DMS 273 (cell line): ENCODE results near the gene LDB2.

Source experiments
- DNase-seq: peaks from one replicate; lab custom pipeline; 2025; ENCODE audit not compliant: unreplicated experiment; lab: John Stamatoyannopoulos, UW

The LDB2 gene

DNA sequence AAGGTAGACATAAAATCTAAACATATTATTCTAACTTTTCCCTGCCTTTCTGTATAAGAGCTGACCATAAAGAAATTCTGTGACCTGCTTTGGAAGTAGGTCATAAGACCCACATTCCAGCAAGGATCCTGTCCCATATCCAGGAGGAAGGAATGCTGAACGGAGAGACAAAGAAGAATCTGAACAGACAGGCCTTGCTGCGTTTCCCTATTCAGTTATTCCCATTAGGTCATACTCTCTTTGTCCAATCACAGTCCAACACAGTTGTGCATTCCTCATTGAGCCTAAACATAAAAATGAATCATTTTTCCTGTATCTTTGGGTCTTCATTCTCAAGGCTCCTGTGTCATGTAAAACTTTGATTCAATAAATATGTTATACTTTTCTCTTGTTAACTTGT lies 384.6 kb downstream of the LDB2 start:
- DNase-seq: no peak

DNA sequence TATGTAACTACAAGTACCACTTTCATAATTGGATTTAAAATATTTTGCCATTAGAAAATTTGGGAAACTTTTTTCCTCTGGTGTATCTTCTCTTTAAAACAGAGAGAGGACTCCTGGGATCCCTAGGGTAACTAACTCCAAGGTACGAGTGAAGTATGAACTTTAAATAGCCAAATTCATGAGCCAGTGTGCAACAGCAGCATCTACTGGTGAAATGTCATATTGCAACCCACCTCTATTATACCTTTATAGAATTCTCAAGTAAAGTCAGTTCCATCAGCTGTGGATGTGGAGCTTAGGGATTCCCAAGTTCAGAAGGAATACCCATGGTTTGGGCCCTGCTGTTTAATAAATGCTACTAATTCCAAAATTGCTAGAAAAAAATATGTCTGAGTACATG lies 389.5 kb downstream of the LDB2 start:
- DNase-seq: peak; percentile 11

- DNase-seq: peak; percentile 6
Observed at GRCh38 chr4:16505726-16506125, 392.7 kb downstream of the LDB2 start.

DNA sequence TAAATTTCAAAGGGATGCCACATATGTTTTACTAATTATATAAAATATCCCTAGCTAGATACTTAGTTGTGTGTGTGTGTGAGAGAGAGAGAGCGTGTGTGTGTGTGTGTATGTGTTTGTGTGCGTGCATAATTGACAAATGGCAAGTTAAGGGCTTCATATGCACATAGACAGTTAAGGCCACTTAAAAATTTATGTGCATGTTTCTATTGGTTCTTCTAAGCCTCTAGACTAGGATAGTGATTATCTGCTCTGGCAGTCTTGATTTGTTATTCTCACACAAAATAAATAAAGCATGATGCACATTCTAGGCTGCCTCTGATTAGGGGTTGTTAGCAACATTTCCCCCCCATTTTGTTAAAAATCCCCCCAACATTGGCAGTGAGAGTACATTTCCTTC lies 393.2 kb downstream of the LDB2 start:
- no peak for DNase-seq

- peak; percentile 68 for DNase-seq
Observed at GRCh38 chr4:16503421-16504100, 394.9 kb downstream of the LDB2 start.

DNA sequence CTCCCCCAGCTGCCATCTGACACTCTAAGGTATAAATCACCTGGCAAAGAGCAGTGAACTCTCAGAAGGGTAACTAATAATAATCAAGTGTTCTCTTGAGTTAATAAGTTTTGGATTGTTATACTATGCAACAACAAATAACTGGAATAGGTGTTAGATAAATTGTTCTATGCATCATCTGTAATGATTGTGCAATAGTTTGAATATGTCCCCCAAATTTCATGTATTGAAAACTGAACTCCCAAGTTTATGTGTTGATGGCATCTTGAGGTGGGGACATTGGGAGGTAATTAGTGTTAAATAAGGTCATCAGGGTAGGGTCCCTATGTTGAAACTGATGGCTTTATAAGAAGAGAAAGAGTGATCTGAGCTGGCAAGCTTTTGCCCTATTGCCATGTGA lies 399.5 kb downstream of the LDB2 start:
- DNase-seq: no peak

DNA sequence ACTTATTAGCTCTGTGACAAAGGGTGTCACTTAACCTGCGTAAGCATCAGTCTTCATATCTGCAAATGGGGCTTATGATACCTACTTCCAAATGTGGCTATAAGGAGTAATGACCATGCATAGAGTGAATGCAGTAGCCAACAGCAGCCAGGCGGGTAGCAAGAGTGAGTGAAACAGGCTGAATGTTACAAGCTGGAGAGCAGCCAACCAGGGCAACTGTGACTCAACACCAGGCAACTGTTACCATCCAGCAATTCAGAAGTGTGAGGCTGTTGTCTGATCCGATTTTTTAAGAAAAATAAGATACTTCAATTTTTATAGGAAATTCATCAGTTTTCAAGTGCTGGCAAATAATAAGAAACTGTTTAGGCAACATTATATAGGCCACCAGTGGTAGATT lies 401.9 kb downstream of the LDB2 start:
- peak; percentile 30 for DNase-seq

DNA sequence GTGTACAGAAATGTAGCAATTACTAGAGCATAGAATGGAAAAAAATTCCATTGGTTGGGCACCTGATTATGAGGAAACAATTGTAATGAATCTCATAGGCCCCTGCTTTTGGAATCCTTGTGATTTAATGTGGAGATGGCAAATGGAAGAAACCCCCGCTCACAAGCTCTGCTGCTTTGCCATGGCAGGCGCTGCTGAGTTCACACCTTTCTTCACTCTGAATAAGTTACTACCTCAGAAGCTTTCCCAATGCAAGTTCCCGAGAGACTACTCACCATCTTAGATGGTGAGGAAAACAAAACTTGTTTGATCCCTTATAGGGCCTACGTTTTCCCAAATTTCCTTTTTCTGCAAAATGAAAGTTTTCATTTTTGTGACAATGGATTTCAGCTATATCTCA lies 405.6 kb downstream of the LDB2 start:
- DNase-seq: no peak

DNA sequence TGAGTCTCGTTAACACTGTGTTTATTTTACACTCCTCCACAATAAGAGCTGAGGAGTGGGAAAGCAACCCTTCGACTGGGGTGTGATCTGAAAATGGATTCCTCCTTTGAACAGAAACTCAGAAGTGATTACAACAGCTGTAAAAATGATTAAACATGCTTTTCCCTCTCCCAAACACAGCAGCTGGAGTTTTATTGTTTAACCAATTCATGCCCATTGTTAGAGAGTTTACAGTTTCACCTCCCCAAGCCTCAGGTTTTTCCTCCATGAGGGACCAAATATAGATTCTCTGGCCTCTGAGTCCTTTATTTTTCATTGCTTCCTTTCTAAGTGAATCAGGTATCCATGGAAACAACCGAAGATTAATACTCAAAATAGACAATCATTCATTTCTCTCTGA lies 409.2 kb downstream of the LDB2 start:
- no peak for DNase-seq

DNA sequence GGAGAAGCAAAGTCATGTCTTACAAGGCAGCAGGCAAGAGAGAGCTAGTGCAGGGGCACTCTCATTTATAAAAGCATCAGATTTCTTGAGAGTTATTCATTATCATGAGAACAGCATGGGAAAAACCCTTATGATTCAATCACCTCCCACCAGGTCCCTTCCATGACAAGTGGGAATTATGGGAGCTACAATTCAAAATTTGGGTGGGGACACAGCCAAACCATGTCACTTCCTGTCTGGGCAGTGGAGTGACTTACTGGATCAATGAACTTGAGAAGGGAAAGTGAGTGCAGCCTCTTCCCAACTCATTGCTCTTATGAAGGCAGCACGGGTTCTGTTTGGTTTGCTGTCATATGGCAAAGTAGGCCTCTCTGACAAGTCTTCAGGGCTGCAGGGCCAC lies 410.4 kb downstream of the LDB2 start:
- no peak for DNase-seq

- DNase-seq: no peak
Observed at GRCh38 chr4:16484711-16485110, 413.7 kb downstream of the LDB2 start.

- no peak for DNase-seq
Observed at GRCh38 chr4:16483540-16483939, 414.9 kb downstream of the LDB2 start.

- DNase-seq: no peak
Observed at GRCh38 chr4:16480011-16480410, 418.4 kb downstream of the LDB2 start.

GRCh38 chr4:16472537-16472936 lies 425.9 kb downstream of the LDB2 start:
- DNase-seq: no peak

GRCh38 chr4:16467061-16467460 lies 431.4 kb downstream of the LDB2 start:
- no peak for DNase-seq

DNA sequence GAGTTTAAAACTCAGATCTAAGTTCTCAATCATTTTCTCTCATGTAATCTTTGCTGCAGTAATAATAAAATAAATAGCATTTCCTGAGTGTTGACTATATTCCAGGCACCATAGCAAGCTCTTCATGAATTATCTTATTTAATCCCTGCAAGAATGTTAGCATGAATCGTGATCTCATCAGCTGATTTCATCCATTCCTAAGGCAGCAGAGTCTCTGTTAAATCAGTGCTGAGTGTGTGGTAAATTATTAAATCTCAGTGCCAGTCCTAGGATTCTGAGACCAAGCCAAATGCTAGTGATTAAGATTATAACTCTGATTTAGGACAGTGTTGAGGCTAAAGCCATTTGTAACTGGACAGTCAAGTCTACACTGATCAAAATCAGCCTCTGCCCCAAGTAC lies 431.9 kb downstream of the LDB2 start:
- DNase-seq: no peak

GRCh38 chr4:16464651-16465050 lies 433.8 kb downstream of the LDB2 start:
- no peak for DNase-seq

- no peak for DNase-seq
Observed at GRCh38 chr4:16462656-16463055, 435.8 kb downstream of the LDB2 start.

DNA sequence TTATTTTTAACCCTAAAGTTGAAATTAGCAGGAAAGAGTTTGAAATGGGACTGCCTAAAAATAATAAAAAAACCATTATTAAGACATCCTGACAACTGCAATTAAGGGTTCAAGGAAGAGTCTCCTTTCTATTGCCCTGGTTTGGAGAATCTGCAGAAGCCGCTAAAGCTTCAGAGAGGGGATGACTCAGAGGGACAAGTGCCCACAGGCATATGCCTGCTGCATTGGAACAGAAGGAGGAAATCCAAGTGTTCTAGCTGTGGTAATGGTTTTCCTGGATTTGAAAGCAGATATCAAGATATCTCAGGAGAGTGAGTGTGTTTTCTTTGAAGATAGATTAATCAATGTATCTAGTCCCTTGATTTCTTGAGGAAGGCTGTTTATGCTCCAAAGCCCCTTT lies 437.1 kb downstream of the LDB2 start:
- DNase-seq: peak; percentile 1

DNA sequence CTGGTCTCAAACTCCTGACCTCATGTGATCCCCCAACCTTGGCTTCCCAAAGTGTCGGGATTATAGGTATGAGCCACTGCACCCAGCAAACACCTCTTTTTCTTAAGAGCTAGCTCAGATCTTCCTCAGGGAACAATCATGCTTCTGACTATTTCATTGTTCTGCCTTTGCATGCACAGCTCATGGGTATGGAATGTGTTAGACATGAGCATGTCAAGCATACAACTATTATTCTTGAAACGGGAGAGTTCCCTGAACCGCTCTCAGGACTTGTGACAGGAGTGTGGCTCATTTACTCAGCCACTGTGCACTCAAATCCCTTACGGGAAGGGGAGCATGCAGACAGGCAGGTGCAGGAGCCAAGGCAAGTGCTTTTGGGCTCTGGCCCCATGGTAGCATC lies 440.5 kb downstream of the LDB2 start:
- DNase-seq: no peak
